ENCODE measurements around the gene ATP8B3. TPM values are rescaled to one million over a fixed set of nuclear protein-coding genes. Genes with fewer than 3 reads are reported as not detected.

Gene ATP8B3
- total RNA-seq (1 to 10 TPM in 1 of 5 donors, not detected in 4; 1.3 TPM), polyA plus RNA-seq (1 to 10 TPM in 1 of 3 donors, under 1 TPM in 2; 0.15 to 1.4 (median 0.31) TPM)
- long read RNA-seq, donor 1, result 0 reads
- long read RNA-seq, donor 2, result 0 reads
- long read RNA-seq, donor 3, result 0 reads
- long read RNA-seq, donor 4, result 0 reads
- long read RNA-seq, donor 5, result 0 reads
- long read RNA-seq, donor 6, result 0 reads
- long read RNA-seq, donor 7, result 0 reads
- long read RNA-seq, donor 8, result 0 reads
- long read RNA-seq, donor 9, result 0 reads
- long read RNA-seq, donor 10, result 0 reads

- intact Hi-C loops (cut with DNase I; ENCODE audit: low total_unique reads), result no loop called here
- peak in 1 of 2 donors; percentile 84 for DNase-seq
- no peaks in the 10 kb centered on the region for H3K9me3 ChIP-seq
- peaks cover 19 to 28% (median 23%) of the 10 kb centered on the region in 4 donors for H3K4me1 ChIP-seq
- H3K4me3 ChIP-seq, result peak within 1 kb of the TSS; percentile 51 to 64 (median 60)
- peaks cover 17 to 25% (median 25%) of the 10 kb centered on the region in 4 donors for H3K36me3 ChIP-seq
- H3K27me3 ChIP-seq, result no peaks in the 10 kb centered on the region
- TF ChIP-seq POLR2A (IDR thresholded peaks at IDR 0.05), result no peak
- no peak for TF ChIP-seq POLR2AphosphoS5 (IDR thresholded peaks at IDR 0.05)
- TF ChIP-seq CTCF (IDR thresholded peaks at IDR 0.05), result no peak
- TF ChIP-seq EP300 (IDR thresholded peaks at IDR 0.05), result no peak
- H3K27ac ChIP-seq, result peak within 1 kb of the TSS; percentile 61 to 87 (median 70)
- 0 to 3% (median 2%) methylated on average over 11 to 48 of the region's 48 CpGs for WGBS, 5 donors
These were observed at the start of gene ATP8B3 for GRCh38 chr19:1811942-1812425. ATP8B3 (minus strand) TSS chr19:1812276; CDS start chr19:1811736, 540 bp downstream.

- peak overlapping the region; percentile 66 to 89 (median 84) for H3K4me3 ChIP-seq
- TF ChIP-seq POLR2AphosphoS5 (IDR thresholded peaks at IDR 0.05), result no peak
- no peak for TF ChIP-seq EP300 (IDR thresholded peaks at IDR 0.05)
- TF ChIP-seq CTCF (IDR thresholded peaks at IDR 0.05), result no peak
- no peak for TF ChIP-seq POLR2A (IDR thresholded peaks at IDR 0.05)
- H3K4me1 ChIP-seq, result peaks cover 58 to 73% (median 70%) of the 10 kb centered on the region in 4 donors
- 40 to 49% (median 44%) methylated on average over 23 of the region's 23 CpGs for WGBS, 5 donors
- DNase-seq, result peak in 1 of 2 donors; percentile 46
- H3K27me3 ChIP-seq, result peaks cover 0 to 9% (median 0%) of the 10 kb centered on the region in 3 donors
- no peaks in the 10 kb centered on the region for H3K9me3 ChIP-seq
- intact Hi-C loops (cut with DNase I; ENCODE audit: low total_unique reads), result no loop called here
- no peaks in the 10 kb centered on the region for H3K36me3 ChIP-seq
- peak overlapping the region in 4 of 5 donors; percentile 70 to 93 (median 81) for H3K27ac ChIP-seq
These were observed 49.5 kb upstream of the ATP8B3 start for GRCh38 chr19:1861599-1862031.

GRCh38 chr19:1860821-1861598, 48.9 kb upstream of the ATP8B3 start:
- Histone ChIP-seq H3K36me3 (no peaks in the 10 kb centered on the region), H3K4me3 (peak overlapping the region in 3 of 4 donors; percentile 66 to 89 (median 87)), H3K27ac (peak overlapping the region in 4 of 5 donors; percentile 29 to 93 (median 81)), H3K27me3 (peaks cover 0 to 9% (median 0%) of the 10 kb centered on the region in 3 donors), H3K4me1 (peaks cover 64 to 79% (median 76%) of the 10 kb centered on the region in 4 donors), H3K9me3 (no peaks in the 10 kb centered on the region)
- intact Hi-C loops (cut with DNase I; ENCODE audit: low total_unique reads), result no loop called here
- TF ChIP-seq EP300 (IDR thresholded peaks at IDR 0.05) (no peak), POLR2A (IDR thresholded peaks at IDR 0.05) (no peak), POLR2AphosphoS5 (IDR thresholded peaks at IDR 0.05) (no peak)
- 54 to 74% (median 67%) methylated on average over 24 to 28 of the region's 28 CpGs for WGBS, 5 donors
- peak in 1 of 2 donors; percentile 42 for DNase-seq

- Histone ChIP-seq H3K4me1 (peaks cover 72 to 85% (median 81%) of the 10 kb centered on the region in 4 donors), H3K9me3 (no peaks in the 10 kb centered on the region), H3K27ac (peak overlapping the region in 4 of 5 donors; percentile 7 to 93 (median 86)), H3K4me3 (peak overlapping the region in 2 of 4 donors; percentile 17 to 66), H3K36me3 (no peaks in the 10 kb centered on the region), H3K27me3 (peaks cover 0 to 9% (median 0%) of the 10 kb centered on the region in 3 donors)
- DNase-seq, result peak in 1 of 2 donors; percentile 96
- 24 to 43% (median 28%) methylated on average over 9 to 32 of the region's 32 CpGs for WGBS, 5 donors
- intact Hi-C loops (cut with DNase I; ENCODE audit: low total_unique reads), result no loop called here
- TF ChIP-seq POLR2AphosphoS5 (IDR thresholded peaks at IDR 0.05), result no peak
- no peak for TF ChIP-seq CTCF (IDR thresholded peaks at IDR 0.05)
- no peak for TF ChIP-seq POLR2A (IDR thresholded peaks at IDR 0.05)
- TF ChIP-seq EP300 (IDR thresholded peaks at IDR 0.05), result no peak
These were observed 48.1 kb upstream of the ATP8B3 start for GRCh38 chr19:1860042-1860775.
